ENCODE data around the gene SLC29A1. TPM values are rescaled to one million over a fixed set of nuclear protein-coding genes. Genes with fewer than 3 reads are reported as not detected.

Gene SLC29A1
- total and polyA plus RNA-seq, 2 of the 8 experiments (the other 6 are each of a cell fraction or from before 2014, with no cell fraction given), result 187 to 558 TPM

GRCh38 chr6:44251576-44252524 is 28.5 kb downstream of the SLC29A1 start:
- Histone ChIP-seq H2BK20ac (ENCODE audit: low read length) (no peak overlapping the region), H2AK5ac (ENCODE audit: low read depth, low read length) (no peak overlapping the region), H3K9ac (replicated peaks in 1 of 4; ENCODE audit: extremely low read depth in 1 of 4, low read depth in 3 of 4, low read length in 3 of 4) (no peak overlapping the region; a peak in 1 of 7 replicates), H3K4me2 (ENCODE audit: insufficient read depth in 1 of 2, low read depth in 2 of 2, low read length in 2 of 2) (0 out of 4 replicates have a peak overlapping the region, but pooled peaks of 1 of the 2 experiments have one; percentile 9), H4K91ac (replicated peaks; ENCODE audit: insufficient read length, low read length) (no peak overlapping the region), H3K79me2 (ENCODE audit: control insufficient read depth in 1 of 2, insufficient read depth in 2 of 2, low read length in 2 of 2) (peaks cover 27 to 66% of the 10 kb centered on the region in 2 experiments), H2BK12ac (ENCODE audit: low read depth, low read length) (no peak overlapping the region), H4K5ac (ENCODE audit: insufficient read length, low read depth, low read length) (no peak overlapping the region), H2BK15ac (ENCODE audit: low read length) (no peak overlapping the region), H3K27ac (ENCODE audit: low read depth, low read length) (no peak overlapping the region), H3K23me2 (ENCODE audit: low read depth, low read length) (peaks cover 13% of the 10 kb centered on the region), H3K14ac (ENCODE audit: insufficient read length) (no peak overlapping the region), H3K79me1 (ENCODE audit: low read depth, low read length) (no peaks in the 10 kb centered on the region; the same call in 1 of the 2 replicates), H3K18ac (ENCODE audit: extremely low read depth, low read length) (no peak overlapping the region), H3K27me3 (replicated peaks in 1 of 4; ENCODE audit: control insufficient read depth in 3 of 4, extremely low read depth in 1 of 4, insufficient read depth in 3 of 4, low read length in 3 of 4) (no peaks in the 10 kb centered on the region), H4K20me1 (replicated peaks in 1 of 2; ENCODE audit: control insufficient read depth in 1 of 2, insufficient read depth in 2 of 2, low read length in 2 of 2) (peaks cover 37 to 46% of the 10 kb centered on the region in 2 experiments), H3K56ac (replicated peaks; ENCODE audit: insufficient read length, low read depth, low read length) (no peak overlapping the region), H3K4ac (replicated peaks; ENCODE audit: insufficient read length, low read depth, low read length) (no peak overlapping the region), H2BK120ac (replicated peaks; ENCODE audit: low read depth, low read length) (no peak overlapping the region), H3K23ac (ENCODE audit: insufficient read length) (no peak overlapping the region), H3K4me1 (replicated peaks in 1 of 4; ENCODE audit: control insufficient read depth in 3 of 4, insufficient read depth in 4 of 4, low read length in 3 of 4) (peaks cover 7 to 17% (median 8%) of the 10 kb centered on the region in 4 experiments; a peak in 6 of 7 replicates), H2BK5ac (ENCODE audit: low read depth, low read length) (no peak overlapping the region), H3K9me3 (ENCODE audit: insufficient read depth in 2 of 2, low read depth in 1 of 2, low read length in 1 of 2) (no peaks in the 10 kb centered on the region), H3K36me3 (ENCODE audit: control insufficient read depth in 2 of 4, insufficient read depth in 4 of 4, low read length in 3 of 4) (peaks cover 54 to 80% (median 68%) of the 10 kb centered on the region in 4 experiments), H2AFZ (ENCODE audit: low read length) (no peak overlapping the region), H3K4me3 (ENCODE audit: extremely low read depth in 1 of 4, insufficient read depth in 2 of 4, low read depth in 3 of 4, low read length in 4 of 4) (no peak overlapping the region), H4K8ac (ENCODE audit: extremely low read depth, insufficient read depth, low read length) (no peak overlapping the region)
- CTCF ChIA-PET (ENCODE audit: partially characterized antibody), result interaction anchor here (0.6 to 2.4 kb wide), 10 partner anchors 9 to 157 kb away, joined by 3 to 19 read pairs (median 5); no protein-coding TSS in a partner anchor
- DNase-seq (ENCODE audit: low read depth in 1 of 2, low spot score in 2 of 2), result no peak
- WGBS, 2 experiments (ENCODE audit: extremely low coverage in 1 of 2, insufficient coverage in 1 of 2, insufficient read length in 1 of 2, insufficient replicate concordance in 2 of 2, low coverage in 1 of 2, low lambda C conversion rate in 2 of 2, missing lambda C conversion rate in 1 of 2), result 97% methylated on average over 14 of the region's 14 CpGs; no CpG with 5 or more reads in 1 of the 2 experiments
- no peak for FAIRE-seq
- POLR2A ChIA-PET (ENCODE audit: partially characterized antibody), result interaction anchor here (0.7 to 15.1 kb wide), 26 partner anchors 11 to 1129 kb away, joined by 3 to 581 read pairs (median 4); partner anchors contain the start of genes HSP90AB1, MRPL14, NFKBIE and SLC29A1
- TF ChIP-seq CHD2 (IDR thresholded peaks at IDR 0.05; ENCODE audit: low read length) (no peak), POLR2AphosphoS5 (IDR thresholded peaks at IDR 0.05; ENCODE audit: low read depth, low read length) (peak; percentile 66), TAF7 (optimal IDR thresholded peaks at IDR 0.05; ENCODE audit: borderline replicate concordance, low read depth, low read length) (no peak), MAFK (IDR thresholded peaks at IDR 0.05; ENCODE audit: low read depth, low read length) (no peak), TEAD4 (IDR thresholded peaks at IDR 0.05; ENCODE audit: low read depth, low read length) (no peak), SIN3A (conservative IDR thresholded peaks at IDR 0.05 in 1 of 2, IDR thresholded peaks at IDR 0.05 in 1 of 2; ENCODE audit: low read depth in 1 of 2, low read length in 2 of 2) (no peak; a peak in 1 of 4 replicates), SP1 (IDR thresholded peaks at IDR 0.05; ENCODE audit: low read depth, low read length) (peak; percentile 61; the same call in 1 of the 2 replicates), NRF1 (IDR thresholded peaks at IDR 0.05; ENCODE audit: low read depth, low read length) (no peak), ATF3 (IDR thresholded peaks at IDR 0.05; ENCODE audit: insufficient read depth, low read depth, low read length) (no peak), NANOG (IDR thresholded peaks at IDR 0.05; ENCODE audit: insufficient read depth, low read depth, low read length, poor library complexity, severe bottlenecking) (no peak)
